Measurements from ENCODE around the gene GRAMD4. TPM values are rescaled to one million over a fixed set of nuclear protein-coding genes. Genes with fewer than 3 reads are reported as not detected.

GRAMD4 gene
- polyA plus RNA-seq, 2 of the 4 experiments (the other 2 are of a cell fraction): 7.7 to 13.1 TPM

DNA sequence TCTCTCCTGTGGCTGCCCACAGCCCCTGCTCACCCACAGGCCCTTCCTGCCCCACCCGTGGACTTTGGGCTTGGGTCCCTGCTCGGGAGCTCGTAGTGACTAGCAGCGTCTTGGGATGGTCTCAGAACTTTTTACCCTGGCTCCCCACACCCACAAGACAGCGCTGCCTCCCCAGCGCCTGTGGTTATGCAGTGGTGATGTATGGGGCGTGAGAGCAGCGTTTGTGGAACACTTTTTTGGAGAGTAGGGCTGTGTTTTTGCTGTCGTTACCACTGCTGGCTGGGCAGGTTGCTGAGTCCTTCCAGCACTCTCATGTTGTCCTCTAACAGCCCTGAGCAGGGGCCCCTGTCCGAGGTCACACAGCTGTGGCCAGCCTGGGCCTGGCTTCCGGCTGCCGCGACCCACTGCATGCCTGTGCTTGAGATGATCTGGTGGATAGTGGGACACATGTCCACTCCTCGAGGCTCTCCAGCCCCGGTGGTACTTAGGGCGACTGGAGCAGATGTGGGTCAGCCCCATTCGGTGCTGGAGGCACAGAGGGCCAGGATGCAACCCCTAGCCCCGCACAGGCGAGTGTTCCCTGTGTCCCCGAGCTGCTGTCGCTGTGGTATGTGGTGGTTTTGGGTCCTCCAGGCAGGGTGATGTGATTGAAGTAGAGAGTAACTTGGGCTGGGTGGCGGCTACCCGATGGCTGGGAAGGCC is 7.1 kb upstream of the GRAMD4 start:
- WGBS (ENCODE audit: missing lambda C conversion rate): 80% methylated on average over 11 of the region's 23 CpGs
- CTCF ChIA-PET: interaction anchor here (1.0 to 1.3 kb wide), 2 partner anchors 11 to 27 kb away, joined by 3 read pairs; no protein-coding TSS in a partner anchor
- Histone ChIP-seq H3K4me1 (peaks cover 13% of the 10 kb centered on the region), H3K4me2 (no peak overlapping the region), H3K4me3 (no peak overlapping the region), H3K9me3 (no peaks in the 10 kb centered on the region), H3K27ac (no peak overlapping the region)
- POLR2A ChIA-PET: no interaction called here
- TF ChIP-seq CTCF (IDR thresholded peaks at IDR 0.05) (no peak), HDAC2 (IDR thresholded peaks at IDR 0.05) (no peak), NPAS2 (CRISPR knock-in tag; IDR thresholded peaks at IDR 0.05; ENCODE audit: borderline replicate concordance) (no peak)
- no peak for DNase-seq (ENCODE audit: low read depth in 1 of 2, low spot score in 1 of 2)
- ATAC-seq: no peak
- no peak for FAIRE-seq

GRCh38 chr22:46613606-46614021 is 6.6 kb upstream of the GRAMD4 start:
- Histone ChIP-seq H3K4me2 (no peak overlapping the region), H3K27ac (no peak overlapping the region), H3K4me3 (no peak overlapping the region), H3K9me3 (no peaks in the 10 kb centered on the region), H3K4me1 (peaks cover 13% of the 10 kb centered on the region)
- FAIRE-seq (no peak), ATAC-seq (no peak), DNase-seq (ENCODE audit: low read depth in 1 of 2, low spot score in 1 of 2) (no peak)
- TF ChIP-seq HOXB13 (CRISPR knock-in tag; IDR thresholded peaks at IDR 0.05; ENCODE audit: low read depth): no peak
- TF ChIP-seq HEYL (CRISPR knock-in tag; IDR thresholded peaks at IDR 0.05): no peak
- no peak for TF ChIP-seq RCOR1 (IDR thresholded peaks at IDR 0.05; ENCODE audit: low read depth, low read length)
- TF ChIP-seq ZNF302 (CRISPR knock-in tag; IDR thresholded peaks at IDR 0.05): no peak
- TF ChIP-seq, protein P1, sequence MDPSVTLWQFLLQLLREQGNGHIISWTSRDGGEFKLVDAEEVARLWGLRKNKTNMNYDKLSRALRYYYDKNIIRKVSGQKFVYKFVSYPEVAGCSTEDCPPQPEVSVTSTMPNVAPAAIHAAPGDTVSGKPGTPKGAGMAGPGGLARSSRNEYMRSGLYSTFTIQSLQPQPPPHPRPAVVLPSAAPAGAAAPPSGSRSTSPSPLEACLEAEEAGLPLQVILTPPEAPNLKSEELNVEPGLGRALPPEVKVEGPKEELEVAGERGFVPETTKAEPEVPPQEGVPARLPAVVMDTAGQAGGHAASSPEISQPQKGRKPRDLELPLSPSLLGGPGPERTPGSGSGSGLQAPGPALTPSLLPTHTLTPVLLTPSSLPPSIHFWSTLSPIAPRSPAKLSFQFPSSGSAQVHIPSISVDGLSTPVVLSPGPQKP (IDR thresholded peaks at IDR 0.05; ENCODE audit: low read depth, low read length): no peak
- TF ChIP-seq FOSB (CRISPR knock-in tag; IDR thresholded peaks at IDR 0.05): no peak
- TF ChIP-seq POLR2A (IDR thresholded peaks at IDR 0.05; ENCODE audit: low read length): no peak
- TF ChIP-seq JUNB (IDR thresholded peaks at IDR 0.05): no peak
- TF ChIP-seq EHF (CRISPR knock-in tag; IDR thresholded peaks at IDR 0.05): no peak
- no peak for TF ChIP-seq RAD21 (conservative IDR thresholded peaks at IDR 0.05 in 1 of 2, IDR thresholded peaks at IDR 0.05 in 1 of 2)
- TF ChIP-seq HOXB5 (CRISPR knock-in tag; IDR thresholded peaks at IDR 0.05): no peak
- TF ChIP-seq MAX (IDR thresholded peaks at IDR 0.05): no peak
- no peak for TF ChIP-seq RARB (CRISPR knock-in tag; IDR thresholded peaks at IDR 0.05)
- no peak for TF ChIP-seq MAFK (IDR thresholded peaks at IDR 0.05; ENCODE audit: partially characterized antibody)
- TF ChIP-seq MYC (IDR thresholded peaks at IDR 0.05; ENCODE audit: borderline replicate concordance, low read length): no peak
- no peak for TF ChIP-seq FOSL2 (IDR thresholded peaks at IDR 0.05)
- no peak for TF ChIP-seq FOSL2 (CRISPR knock-in tag; IDR thresholded peaks at IDR 0.05)
- TF ChIP-seq EP300 (IDR thresholded peaks at IDR 0.05): no peak
- TF ChIP-seq JUN (IDR thresholded peaks at IDR 0.05): no peak
- TF ChIP-seq CHD4 (IDR thresholded peaks at IDR 0.05; ENCODE audit: borderline replicate concordance): no peak
- 77% methylated on average over 10 of the region's 13 CpGs for WGBS (ENCODE audit: missing lambda C conversion rate)
- CTCF ChIA-PET: interaction anchor here (1.3 kb wide), 1 partner anchor 26 kb away, joined by 3 read pairs; no protein-coding TSS in a partner anchor
- POLR2A ChIA-PET: no interaction called here
